MCF 10A (cell line): ENCODE results near the gene KCNG4. TPM values are rescaled to one million over a fixed set of nuclear protein-coding genes. Genes with fewer than 3 reads are reported as not detected.

ENCODE experiments used
- BruUV-seq: library from RNA; stranded (reverse); fragments of 400-500 nt; replicated peaks from 2 replicates; lab custom pipeline; 2021; lab: Mats Ljungman, UMichigan
- CTCF ChIA-PET: fragments of 300-600 bp; sonication (Branson Sonifier 250); formaldehyde crosslinking; extraction: SDS; loops from one replicate; lab custom pipeline; 2021; ENCODE audit warnings: antibody characterized with exemption, inconsistent platforms; lab: Yijun Ruan, JAX
- POLR2A ChIA-PET: fragments of 300-600, 350-650 bp; sonication (Branson Sonifier 250); formaldehyde crosslinking; extraction: SDS; loops from one replicate; lab custom pipeline; 2020; ENCODE audit warnings: antibody characterized with exemption, inconsistent platforms; lab: Yijun Ruan, JAX
- DNase-seq: peaks from one replicate; pipeline ENCODE4 v3.0.0-alpha.2; 2018; ENCODE audit not compliant: unreplicated experiment
- H3K27ac Mint-ChIP-seq: one replicate; pipeline ENCODE4 v1.8.0; 2022; ENCODE audit warnings: mild to moderate bottlenecking, low read depth, mixed read lengths; ENCODE audit not compliant: unreplicated experiment
- H3K27me3 Mint-ChIP-seq: one replicate; pipeline ENCODE4 v1.8.0; 2022; ENCODE audit warnings: mixed read lengths; ENCODE audit not compliant: insufficient read depth, unreplicated experiment
- H3K36me3 Mint-ChIP-seq: one replicate; pipeline ENCODE4 v1.8.0; 2022; ENCODE audit warnings: mild to moderate bottlenecking, moderate library complexity, mixed read lengths; ENCODE audit not compliant: insufficient read depth, unreplicated experiment
- H3K4me1 Mint-ChIP-seq: one replicate; pipeline ENCODE4 v1.8.0; 2022; ENCODE audit warnings: mixed read lengths; ENCODE audit not compliant: insufficient read depth, unreplicated experiment
- H3K4me3 Mint-ChIP-seq: one replicate; pipeline ENCODE4 v1.8.0; 2022; ENCODE audit warnings: mild to moderate bottlenecking, moderate library complexity, mixed read lengths; ENCODE audit not compliant: unreplicated experiment
- H3K9me3 Mint-ChIP-seq: one replicate; pipeline ENCODE4 v1.8.0; 2022; ENCODE audit warnings: mixed read lengths; ENCODE audit not compliant: unreplicated experiment
- CTCF ChIP-seq: fragments of 200-600 bp; IDR thresholded peaks from one replicate; pipeline ENCODE4 v1.8.0; 2022; ENCODE audit warnings: antibody characterized with exemption, mild to moderate bottlenecking; ENCODE audit not compliant: unreplicated experiment
- intact Hi-C: fragments of 100-400 bp; cut with micrococcal nuclease; formaldehyde crosslinking; loops from 2 replicates; pipeline ENCODE4 v1.14.1; 2022
- total RNA-seq: library from RNA; stranded (reverse); gene quantifications from 2 replicates; pipeline ENCODE4 v1.2.3, GENCODE V29; 2022

Gene KCNG4
- total RNA-seq, 1 experiment from 2014 or later: not detected

- CTCF ChIA-PET: no interaction called here
- H3K4me1 Mint-ChIP-seq: no peaks in the 10 kb centered on the region
- POLR2A ChIA-PET: no interaction called here
- H3K27ac Mint-ChIP-seq: peak overlapping the region; percentile 12
- no peaks in the 10 kb centered on the region for H3K36me3 Mint-ChIP-seq
- no peak for TF ChIP-seq CTCF
- H3K9me3 Mint-ChIP-seq: no peaks in the 10 kb centered on the region
- peak; percentile 17 for DNase-seq
- peaks cover 61% of the 10 kb centered on the region for H3K27me3 Mint-ChIP-seq
- intact Hi-C loops: no loop called here
- no TSS peak for BruUV-seq
- H3K4me3 Mint-ChIP-seq: no peak overlapping the region
These were observed 557 bp downstream of the KCNG4 start for GRCh38 chr16:84239141-84239769.

- Mint-ChIP-seq H3K36me3 (no peaks in the 10 kb centered on the region), H3K9me3 (no peaks in the 10 kb centered on the region), H3K27me3 (peaks cover 70% of the 10 kb centered on the region), H3K27ac (no peak overlapping the region), H3K4me3 (no peak overlapping the region), H3K4me1 (no peaks in the 10 kb centered on the region)
- ChIA-PET CTCF (interaction anchor here (1.7 kb wide), 1 partner anchor 39 kb away, joined by 5 read pairs; no protein-coding TSS in a partner anchor), POLR2A (no interaction called here)
- no peak for DNase-seq
- BruUV-seq: no TSS peak
- no peak for TF ChIP-seq CTCF
- intact Hi-C loops: no loop called here
These were observed 1.6 kb downstream of the KCNG4 start for GRCh38 chr16:84237994-84238750.

GRCh38 chr16:84236671-84237070 is 3.1 kb downstream of the KCNG4 start:
- no peak overlapping the region for H3K27ac Mint-ChIP-seq
- intact Hi-C loops: no loop called here
- no peaks in the 10 kb centered on the region for H3K4me1 Mint-ChIP-seq
- ChIA-PET CTCF (interaction anchor here (0.6 to 1.7 kb wide), 3 partner anchors 9 to 193 kb away, joined by 3 to 5 read pairs (median 4); no protein-coding TSS in a partner anchor), POLR2A (no interaction called here)
- no peak for DNase-seq
- peaks cover 80% of the 10 kb centered on the region for H3K27me3 Mint-ChIP-seq
- H3K9me3 Mint-ChIP-seq: no peaks in the 10 kb centered on the region
- no peaks in the 10 kb centered on the region for H3K36me3 Mint-ChIP-seq
- BruUV-seq: no TSS peak
- no peak for TF ChIP-seq CTCF
- H3K4me3 Mint-ChIP-seq: no peak overlapping the region
